Mesenteric fat pad (tissue), 1 donor: ENCODE results near the gene SETD5. TPM values are rescaled to one million over a fixed set of nuclear protein-coding genes. Genes with fewer than 3 reads are reported as not detected.
"Not testable (repeated sequence)": the region's sequence is repeated elsewhere in the genome, so short reads cannot be mapped to it uniquely, and the experiment has no call there.

ENCODE experiments used
- DNase-seq: peaks from one replicate; pipeline ENCODE4 v3.0.0-alpha.2; 2020; ENCODE audit warnings: low spot score
- total RNA-seq: library from RNA; stranded (reverse); fragmentation: NEBNext Ultra II Directional; extraction: Animal tissue kit (Norgen Biotek cat#: 25700); gene quantifications from one replicate; pipeline ENCODE4 v1.2.1, GENCODE V29; 2021
- donor health status: DM: yes; HTN: yes; CAD: no.

Gene SETD5
- total RNA-seq, 1 donor from 2014 or later, result 127 TPM

DNA sequence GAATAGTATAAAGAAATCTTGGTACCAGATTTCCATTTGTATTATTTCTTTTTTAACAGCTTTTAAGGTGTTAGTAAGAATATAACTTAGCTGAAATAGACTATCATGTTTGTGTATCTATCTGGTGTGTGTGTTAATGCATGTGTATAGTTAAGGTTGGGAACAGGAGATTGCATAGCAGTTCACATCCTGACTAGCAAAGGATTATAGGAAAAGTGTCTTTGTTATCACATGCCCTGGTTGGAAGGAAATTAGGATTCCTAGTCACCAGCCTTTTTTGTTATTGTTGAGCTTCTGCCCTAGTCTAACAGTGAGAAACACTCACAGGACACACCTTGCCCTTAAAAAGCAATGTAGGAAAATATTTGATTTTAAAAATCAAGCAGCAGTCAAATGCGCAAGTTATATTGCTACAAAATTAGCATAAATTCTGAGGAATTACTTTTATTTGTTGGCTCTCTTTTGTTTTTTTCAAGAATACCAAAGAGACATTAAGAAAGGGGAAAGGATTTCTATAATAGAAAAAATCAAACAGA, 58.2 kb downstream of the SETD5 start:
- no peak for DNase-seq

DNA sequence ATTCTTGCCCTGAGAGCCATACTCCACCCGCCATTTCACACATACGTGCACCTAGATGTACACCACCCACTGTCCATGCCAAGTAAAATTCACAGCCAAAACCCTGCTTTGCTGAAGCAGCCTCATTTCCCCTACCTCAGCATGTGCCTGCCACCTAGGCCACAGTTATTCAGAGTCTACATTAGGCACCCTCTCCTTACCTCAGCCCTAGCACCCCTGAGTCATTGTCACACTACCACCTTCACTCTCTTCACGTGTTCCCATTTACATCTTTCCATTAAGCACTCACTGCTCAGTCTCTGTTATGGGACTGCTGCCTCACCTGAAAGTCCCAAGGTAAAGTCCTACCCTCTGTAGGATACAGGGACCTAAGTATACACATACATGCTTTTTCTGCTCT, 70.0 kb downstream of the SETD5 start:
- DNase-seq, result no peak

DNA sequence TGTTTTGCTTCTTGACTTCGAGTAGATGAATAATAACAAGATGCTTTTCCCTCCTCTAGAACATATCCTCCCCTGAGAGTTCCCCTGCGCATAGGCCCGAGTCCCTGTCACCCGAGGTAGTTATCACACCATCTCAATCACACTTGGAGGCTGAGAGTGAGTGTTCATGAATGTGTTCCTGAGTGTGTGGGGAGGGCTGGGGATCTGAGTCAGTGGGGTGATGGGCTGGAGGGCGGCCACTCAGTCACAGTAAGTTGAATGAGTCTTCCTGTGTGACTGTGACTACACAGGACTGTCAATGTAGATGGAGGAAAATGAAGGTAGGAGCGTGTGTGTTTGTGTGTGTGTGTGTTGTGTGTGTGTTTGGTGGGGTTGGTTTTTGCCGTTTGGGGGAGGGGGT, 71.0 kb downstream of the SETD5 start:
- DNase-seq, result no peak

DNA sequence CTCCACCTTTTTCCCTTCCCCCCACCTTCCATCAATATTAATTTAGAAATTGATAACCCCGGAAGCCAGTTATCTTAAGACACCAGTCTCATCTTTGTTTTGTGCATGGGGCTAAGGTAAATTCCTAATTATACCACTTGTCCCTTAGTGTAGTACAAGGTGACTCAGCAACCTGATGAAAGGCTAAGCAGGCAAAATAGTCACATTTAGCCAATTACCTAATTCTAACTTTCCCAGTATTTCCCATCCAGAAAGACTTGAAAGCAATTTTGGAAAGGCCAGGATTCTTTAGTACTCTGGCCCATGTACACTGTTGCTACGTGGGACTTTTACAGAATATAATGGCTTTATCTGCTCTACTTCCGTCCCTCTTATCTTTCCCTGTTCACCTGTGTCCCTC, 72.6 kb downstream of the SETD5 start:
- no peak for DNase-seq

DNA sequence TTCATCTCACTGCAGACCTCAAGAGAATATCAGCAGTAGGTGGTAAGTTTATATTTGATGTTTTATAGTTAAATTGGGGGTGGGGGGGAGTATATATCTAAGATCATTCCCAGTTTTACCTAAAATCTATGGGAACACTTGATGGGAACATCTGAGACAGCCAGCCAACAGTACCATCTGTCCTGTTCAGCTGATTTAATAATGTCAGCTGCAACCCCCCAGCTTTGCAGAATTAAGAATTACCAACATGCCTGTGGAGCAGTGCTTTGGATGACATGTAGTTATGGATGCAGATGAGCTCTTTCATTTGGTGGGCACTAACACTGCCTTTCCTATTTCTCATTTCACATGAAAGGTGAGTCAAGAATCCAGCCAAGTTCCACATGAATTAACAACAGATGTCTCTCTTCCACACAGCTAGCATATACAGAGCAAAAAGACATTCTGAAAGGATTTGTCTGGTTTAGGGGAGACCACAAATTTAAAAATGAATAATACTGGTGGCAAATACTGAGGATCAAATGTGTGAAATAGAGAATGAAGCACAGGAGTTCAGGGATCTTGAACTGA, 76.2 kb downstream of the SETD5 start:
- DNase-seq, result no peak

DNA sequence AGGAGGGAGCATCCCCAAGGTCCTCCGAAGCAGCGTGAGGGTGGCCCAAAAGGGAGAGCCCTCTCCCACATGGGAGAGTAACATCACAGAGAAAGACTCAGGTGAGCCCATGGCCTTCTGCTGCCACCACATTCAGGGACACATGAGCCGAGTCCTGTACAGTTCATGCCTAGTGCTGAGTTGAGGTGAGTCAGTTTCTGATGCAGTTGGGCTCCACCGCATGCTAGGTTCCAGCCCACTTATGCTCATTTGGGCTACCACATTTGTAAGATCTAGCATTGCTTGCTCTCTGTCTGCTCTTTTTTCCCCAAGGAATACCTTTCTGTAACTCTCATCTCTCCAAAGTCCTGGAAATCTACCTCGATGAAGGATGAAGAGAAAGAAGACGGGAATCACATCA, 77.1 kb downstream of the SETD5 start:
- no peak for DNase-seq

DNA sequence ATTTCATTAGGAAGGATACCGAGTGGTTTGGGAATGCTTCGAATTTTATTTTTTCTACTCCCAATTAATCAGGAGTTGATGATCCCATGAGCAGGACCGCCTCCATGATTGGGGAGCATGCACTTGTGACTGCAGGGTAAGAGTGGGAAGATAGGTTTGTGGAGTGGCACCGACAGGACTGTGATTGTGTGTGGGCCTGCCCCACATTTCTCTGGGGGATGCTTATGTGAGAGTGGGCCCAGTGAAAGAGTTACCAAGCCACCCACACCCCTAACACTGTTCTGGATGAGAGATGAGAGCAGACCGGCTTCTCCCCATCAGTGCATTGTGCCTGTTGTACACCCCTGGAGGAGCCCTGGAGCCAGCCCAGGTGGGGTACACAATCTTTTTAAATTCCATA, 79.5 kb downstream of the SETD5 start:
- no peak for DNase-seq

DNA sequence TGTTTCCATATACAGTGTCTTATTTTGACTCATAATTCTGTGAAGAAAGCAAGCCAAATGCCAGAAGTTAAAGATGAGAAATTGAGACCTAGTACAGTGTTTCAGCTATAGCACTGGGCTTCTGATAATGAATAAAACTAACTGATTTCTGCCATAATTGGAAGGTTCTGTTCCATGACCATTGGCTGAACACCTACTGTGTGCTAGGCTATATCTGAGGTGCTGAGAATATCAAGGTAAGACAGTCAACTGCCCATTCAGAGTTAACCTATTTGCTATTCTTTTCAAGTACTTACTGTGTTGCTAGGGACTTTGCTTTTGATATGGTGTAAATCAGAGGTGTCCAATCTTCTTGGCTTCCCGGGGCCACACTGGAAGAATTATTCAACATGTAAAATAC, 82.8 kb downstream of the SETD5 start:
- no peak for DNase-seq

DNA sequence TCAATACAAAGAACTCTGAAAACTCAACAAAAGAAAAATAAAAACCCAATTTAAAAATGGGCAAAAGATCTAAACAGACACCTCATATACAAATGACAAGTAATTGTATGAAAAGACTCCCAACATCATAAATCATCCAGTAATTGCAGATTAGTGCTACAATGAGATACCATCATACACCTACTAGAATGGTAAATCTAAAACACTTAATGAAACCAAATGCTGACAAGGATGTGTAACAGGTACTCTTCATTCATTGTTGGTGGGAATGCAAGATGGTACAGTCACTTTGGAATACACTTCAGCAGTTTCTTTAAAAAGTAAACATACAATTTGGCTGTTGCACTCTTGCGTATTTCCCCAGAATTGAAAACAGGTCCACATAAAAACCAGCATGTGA, 87.8 kb downstream of the SETD5 start:
- DNase-seq, result no peak

DNA sequence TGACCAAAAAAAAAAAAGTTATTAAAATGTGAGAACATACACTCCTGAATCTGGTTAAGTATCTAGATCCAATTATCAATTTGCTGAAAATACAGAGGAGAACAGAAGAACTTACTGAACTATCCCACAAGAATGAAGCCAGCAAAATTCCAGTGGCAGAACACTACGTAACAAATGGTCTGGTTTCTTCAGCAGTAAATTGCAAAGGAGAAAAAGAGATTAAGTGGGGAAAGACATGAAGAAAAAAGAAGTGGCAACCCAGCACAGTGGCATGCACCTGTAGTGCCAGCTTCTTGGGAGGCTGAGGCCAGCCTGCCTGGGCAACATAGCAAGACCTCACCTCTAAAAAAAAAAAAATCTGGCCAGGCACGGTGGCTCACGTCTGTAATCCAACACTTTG, 94.1 kb downstream of the SETD5 start:
- no peak for DNase-seq

DNA sequence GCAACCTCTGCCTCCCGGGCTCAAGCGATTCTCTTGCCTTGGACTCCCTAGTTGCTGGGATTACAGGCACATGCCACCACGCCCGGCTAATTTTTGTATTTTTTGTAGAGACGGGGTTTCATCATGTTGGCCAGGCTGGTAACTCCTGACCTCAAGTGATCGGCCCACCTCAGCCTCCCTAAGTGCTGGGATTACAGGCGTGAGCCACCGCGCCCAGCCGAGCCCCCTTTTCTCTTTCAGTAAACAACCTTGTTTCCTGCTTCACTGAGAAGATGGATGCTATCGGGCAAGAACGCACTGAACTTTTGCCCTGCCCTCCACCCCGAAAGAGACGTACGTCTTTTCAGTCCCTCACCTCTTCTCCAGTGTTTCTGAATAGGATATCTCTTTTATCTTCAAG, 96.6 kb downstream of the SETD5 start:
- DNase-seq, result not testable (repeated sequence)

DNA sequence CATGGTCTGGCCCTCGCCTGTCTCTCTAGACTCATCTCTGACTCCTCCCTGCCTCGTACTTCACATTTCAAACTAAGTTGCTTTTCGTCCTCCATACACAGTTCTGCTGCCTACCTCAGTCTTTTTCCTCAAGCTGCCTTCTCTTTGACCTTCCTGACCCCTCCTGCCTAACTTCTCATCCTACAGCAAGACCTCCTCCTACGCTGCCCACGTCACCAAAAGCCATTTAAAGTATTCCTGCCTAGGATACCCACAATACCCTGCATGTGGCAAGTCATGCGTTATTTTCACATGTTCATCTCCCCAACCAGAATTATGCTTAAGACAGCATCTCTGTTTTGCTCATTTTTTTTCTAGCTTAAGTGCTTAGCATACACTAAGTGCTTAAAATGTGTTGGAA, 99.5 kb downstream of the SETD5 start:
- no peak for DNase-seq

DNA sequence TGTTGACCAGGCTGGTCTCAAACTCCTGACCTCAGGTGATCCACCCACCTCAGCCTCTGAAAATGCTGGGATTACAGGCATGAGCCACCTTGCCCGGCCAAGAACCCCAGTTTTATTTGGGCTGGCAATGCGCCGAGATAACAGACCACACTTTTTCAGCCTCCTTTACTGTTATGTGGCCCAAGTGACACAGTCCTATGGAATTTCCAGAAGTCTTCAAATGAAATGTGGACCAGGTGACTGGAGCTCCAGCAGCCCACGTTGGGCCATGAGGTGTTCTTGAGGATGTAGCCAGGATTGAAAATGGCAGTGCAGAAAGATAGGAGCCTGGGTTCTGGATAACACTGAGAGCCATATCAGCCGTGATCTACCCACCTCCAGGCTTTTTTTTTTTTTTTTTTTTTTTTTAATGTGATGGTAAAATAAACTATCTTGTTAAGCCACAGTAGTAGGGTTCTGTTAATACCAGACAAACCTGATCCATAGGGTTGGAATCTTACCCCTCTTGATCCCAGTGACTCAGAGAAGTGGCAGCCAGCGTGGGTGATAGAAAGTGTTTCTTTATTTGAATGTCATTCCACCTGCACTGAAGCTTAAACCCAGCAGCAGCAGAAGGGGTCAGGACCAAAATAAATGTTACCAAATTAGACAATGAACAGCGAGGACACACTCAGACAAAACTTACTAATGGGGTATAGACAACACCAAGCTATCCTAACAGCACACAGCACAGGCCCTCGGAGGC, 100.6 kb downstream of the SETD5 start:
- DNase-seq, result no peak

DNA sequence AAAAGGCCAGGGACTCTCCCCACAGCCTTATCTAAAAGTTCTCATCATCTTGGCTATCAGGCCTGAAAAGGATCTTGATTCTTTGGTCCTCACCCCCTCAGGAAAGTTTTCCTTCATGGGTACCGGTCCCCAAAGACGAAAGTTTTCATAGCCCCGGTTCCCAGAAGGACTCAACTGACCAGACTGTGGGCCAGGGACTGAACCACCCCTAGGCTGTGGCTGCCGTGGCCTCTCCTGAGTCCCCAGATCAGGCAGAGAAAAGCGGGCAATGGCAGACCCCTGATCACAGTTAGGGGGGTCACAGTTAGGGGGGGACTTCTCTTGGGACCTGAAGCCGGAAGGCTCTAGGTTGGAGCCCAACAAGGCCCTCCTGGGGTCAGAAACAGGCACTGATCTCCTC, 101.4 kb downstream of the SETD5 start:
- no peak for DNase-seq

DNA sequence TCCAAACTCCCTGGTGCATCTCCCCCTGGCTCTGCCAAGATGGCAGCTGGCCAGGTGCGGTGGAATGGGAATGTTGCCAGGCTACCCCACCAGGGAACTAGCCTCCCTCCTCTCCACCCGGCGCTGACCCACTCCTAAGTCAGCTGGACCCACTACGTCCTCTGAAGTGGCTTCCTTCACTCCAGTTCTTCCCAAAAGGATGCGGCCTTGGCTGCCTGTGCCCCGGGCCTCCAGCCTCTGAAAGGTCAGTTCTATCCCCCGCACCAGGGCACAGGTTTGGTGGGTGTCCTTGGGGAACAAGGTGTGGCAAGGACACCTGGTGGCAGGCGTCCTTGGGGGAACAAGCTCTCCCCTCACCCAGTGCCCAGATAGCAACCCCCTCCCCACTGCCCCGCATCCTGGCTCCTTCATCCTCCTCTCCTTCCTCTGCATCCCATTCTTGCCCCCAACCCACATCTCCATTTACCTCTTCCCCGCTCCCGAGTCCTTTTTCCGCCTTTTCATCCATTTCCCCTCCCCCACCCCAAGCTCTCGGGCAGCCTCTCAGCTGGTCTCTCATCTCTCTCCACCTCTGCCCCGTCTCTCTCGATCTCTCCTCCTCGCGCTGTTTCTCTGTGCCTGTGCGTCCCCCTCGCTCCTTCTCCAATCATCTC, 102.2 kb downstream of the SETD5 start:
- no peak for DNase-seq

DNA sequence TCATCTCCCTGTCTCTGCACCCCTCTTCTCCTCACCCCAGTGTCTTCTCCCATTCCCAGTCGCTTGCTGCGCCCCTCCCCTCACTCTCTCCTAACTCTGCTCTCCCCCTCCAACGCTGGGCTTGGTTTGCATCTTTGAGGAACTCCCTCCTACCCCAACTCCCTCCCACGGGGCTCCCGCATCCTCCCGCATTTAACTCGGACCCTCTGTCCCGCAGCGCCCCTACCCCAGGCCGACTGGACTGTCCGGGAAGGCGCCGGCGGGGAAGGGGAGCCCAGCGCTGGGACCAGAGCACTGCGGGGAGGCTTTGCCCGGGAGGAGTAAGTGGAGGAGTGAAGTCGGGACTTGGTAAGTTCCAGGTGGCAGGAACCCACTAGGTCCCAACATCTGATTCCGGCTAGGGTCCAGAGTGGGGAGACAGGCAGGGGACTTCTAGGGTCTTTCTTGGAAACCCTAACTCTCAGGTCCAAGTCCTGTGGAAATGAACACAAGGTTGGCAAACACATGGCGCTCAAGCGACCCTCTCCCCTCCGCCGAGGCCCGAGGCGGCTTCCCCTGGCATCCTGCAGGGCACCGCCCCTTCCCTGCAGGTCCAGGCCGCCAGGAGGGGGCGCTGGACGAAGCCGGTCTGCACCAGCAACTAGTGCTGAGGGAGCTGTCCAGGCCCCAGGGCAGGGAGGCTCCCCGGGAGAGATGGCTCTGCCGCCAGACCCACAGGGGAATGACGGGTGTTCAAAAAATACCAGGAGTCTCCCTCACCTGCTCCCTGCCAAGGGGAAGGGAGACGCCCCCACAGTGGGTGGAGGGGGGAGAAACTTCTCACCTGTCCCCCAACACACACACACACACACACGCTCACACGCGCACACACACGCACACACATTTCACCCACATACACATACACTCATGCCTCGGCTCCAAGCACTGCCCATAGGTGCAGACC, 103.0 kb downstream of the SETD5 start:
- DNase-seq, result no peak

DNA sequence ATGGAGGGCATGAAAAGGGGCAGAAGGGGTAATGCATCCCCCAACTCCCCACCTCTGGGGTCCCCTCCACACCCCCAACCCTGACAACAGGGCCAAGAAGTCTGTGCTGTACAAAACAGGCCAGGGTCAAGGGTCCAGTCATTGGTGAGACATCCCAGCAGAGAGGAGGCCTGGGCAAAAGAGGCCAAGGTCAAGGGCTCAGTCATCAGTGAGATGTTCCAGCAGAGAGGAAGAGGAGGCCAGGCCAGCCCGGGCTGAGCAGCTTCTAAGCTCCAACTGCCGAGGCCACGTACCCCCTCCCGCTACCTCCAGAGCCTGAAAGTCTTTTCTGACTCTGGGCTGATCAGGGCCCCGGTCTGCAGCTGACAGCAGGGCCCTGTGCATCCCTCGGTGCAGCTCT, 103.8 kb downstream of the SETD5 start:
- no peak for DNase-seq

DNA sequence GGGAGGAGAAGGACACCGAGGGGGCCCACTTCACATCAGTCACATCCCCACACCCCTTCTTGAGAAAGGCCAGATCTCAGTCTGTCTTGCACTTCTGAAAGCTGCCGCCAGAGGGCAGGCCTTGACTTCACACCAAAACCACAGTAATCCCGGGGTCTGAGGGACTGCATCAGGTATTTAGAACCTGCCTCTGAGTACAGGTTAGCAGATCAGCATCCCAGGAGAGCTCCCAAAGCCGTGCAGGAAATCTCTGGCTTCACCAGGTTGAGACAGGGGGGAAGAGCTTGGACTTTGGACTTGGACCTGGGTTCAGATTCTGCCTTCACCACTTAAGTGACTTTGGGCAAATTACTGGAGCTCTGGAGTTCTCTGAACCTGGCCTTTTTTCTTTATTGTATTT, 105.9 kb downstream of the SETD5 start:
- no peak for DNase-seq

DNA sequence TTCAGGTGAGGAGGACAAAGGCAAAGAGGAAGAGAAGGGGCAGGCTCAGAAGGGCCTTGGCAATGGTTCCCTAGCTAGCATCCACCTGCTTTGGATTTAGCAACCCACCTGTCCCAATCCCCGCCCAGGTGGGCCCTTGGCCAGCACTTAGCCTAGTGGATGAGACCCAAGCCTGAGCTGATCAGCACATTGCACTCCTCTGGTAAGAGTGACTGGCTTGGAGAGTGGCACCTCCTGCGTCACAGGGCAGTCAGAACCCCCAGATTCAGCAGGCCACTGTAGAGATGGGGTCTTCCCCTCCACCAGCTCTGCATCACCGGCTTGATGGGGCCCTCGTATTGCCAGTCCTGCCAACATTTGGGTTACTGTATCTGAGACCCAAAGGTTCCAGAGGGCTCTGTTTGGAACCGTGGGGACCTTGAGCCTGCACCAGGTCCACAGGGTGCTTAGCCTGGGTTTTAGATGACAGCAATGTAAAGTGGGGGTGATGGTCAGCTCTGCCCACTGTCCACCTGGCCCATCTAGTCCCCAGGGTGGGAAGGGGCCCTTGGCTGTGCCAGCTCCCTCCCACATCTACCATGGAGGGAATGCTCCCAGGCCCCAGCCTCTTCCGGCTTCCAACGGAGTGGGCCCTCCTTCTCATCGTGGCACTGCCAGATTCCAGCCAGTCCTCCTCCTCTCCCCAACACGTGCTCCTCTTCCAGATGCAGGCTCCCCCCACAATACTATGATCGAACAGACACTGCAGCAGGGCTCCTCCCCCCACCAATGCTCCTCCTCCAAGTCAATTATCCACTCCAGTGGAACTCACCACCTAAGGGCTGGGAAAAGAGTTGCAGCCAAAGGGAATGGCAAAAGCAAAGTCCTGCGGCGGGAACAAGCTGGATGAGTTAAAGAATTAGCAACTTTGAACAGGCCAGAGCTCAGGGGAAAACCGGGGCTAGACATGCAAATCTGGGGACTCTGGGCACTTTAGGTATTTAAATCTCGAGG, 110.5 kb downstream of the SETD5 start:
- no peak for DNase-seq

DNA sequence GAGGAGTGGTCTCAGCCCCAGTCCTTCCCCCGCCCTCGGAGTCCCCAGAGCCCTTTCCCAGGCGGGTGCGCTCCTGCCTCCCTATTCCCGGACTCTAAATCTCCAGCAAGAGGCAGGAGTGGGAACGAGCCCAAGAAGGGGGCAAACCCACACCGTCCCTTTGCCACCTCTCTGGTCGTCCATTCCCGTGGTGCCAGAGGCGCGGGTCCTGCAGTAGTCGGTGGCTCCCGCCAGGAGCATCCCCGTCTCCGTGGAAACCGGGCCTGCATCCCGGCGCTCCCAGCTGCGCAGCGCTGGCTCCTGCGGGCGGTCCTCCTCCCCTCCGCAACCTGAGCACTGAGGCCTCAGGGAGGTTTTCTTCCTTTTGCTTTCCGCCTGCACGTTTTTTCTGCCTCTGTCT, 111.4 kb downstream of the SETD5 start:
- no peak for DNase-seq
